Measurements from ENCODE around the gene PDE8B.

DNA sequence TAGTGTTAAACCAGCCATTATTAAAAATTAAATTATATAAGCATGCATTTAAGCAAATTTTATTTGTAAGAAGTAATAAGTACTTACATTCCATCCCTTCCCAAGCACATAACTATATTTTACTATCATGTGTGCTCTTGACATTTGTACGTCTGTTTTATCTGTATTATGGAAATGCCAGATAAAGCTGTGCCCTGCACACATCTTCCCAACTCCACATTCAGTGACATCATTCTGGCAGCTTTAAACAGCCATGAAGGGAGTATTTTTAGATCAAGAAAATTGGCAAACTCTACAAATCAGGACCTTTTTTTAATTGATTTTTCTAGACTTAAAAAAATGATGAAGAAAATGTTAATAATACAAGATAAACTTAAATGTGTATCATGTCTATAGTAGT lies 150.5 kb downstream of the PDE8B start:
- no peak for TF ChIP-seq EZH2 (IDR thresholded peaks at IDR 0.05; ENCODE audit: borderline replicate concordance, low read depth, low read length, severe bottlenecking)
- TF ChIP-seq, protein P1, sequence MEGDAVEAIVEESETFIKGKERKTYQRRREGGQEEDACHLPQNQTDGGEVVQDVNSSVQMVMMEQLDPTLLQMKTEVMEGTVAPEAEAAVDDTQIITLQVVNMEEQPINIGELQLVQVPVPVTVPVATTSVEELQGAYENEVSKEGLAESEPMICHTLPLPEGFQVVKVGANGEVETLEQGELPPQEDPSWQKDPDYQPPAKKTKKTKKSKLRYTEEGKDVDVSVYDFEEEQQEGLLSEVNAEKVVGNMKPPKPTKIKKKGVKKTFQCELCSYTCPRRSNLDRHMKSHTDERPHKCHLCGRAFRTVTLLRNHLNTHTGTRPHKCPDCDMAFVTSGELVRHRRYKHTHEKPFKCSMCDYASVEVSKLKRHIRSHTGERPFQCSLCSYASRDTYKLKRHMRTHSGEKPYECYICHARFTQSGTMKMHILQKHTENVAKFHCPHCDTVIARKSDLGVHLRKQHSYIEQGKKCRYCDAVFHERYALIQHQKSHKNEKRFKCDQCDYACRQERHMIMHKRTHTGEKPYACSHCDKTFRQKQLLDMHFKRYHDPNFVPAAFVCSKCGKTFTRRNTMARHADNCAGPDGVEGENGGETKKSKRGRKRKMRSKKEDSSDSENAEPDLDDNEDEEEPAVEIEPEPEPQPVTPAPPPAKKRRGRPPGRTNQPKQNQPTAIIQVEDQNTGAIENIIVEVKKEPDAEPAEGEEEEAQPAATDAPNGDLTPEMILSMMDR (IDR thresholded peaks at IDR 0.05; ENCODE audit: borderline replicate concordance, extremely low read depth, low read length, poor library complexity, severe bottlenecking), result no peak
